Omental fat pad (tissue), 4 donors: ENCODE measurements around the gene CACNB2. TPM values are rescaled to one million over a fixed set of nuclear protein-coding genes. Genes with fewer than 3 reads are reported as not detected.

ENCODE experiments used
- ATAC-seq: fragments of 150-250 bp; one replicate; pipeline ENCODE4 v1.9.1; 2016; ENCODE audit warnings: mild to moderate bottlenecking, moderate library complexity; ENCODE audit not compliant: low FRiP score
- DNase-seq: peaks from one replicate; pipeline ENCODE4 v3.0.0-alpha.2; 2019; ENCODE audit warnings: low spot score
- total RNA-seq, 4 donors: library from RNA; depleted of rRNA; stranded (reverse); fragments of >200 nt; gene quantifications; one replicate each; pipeline ENCODE4 v1.1.0, GENCODE V29; 2016
- TF ChIP-seq, protein P1 (sequence below), 3 donors: fragments of 450-650 bp; IDR thresholded peaks; one replicate each; pipeline ENCODE4 v1.5.1; 2016 to 2017; ENCODE audit warnings: antibody characterized with exemption in 3 of 3, mild to moderate bottlenecking in 3 of 3, moderate library complexity in 2 of 3

Gene CACNB2
- total RNA-seq, 4 donors from 2014 or later = 2.0 to 12.1 (median 6.1) TPM

DNA sequence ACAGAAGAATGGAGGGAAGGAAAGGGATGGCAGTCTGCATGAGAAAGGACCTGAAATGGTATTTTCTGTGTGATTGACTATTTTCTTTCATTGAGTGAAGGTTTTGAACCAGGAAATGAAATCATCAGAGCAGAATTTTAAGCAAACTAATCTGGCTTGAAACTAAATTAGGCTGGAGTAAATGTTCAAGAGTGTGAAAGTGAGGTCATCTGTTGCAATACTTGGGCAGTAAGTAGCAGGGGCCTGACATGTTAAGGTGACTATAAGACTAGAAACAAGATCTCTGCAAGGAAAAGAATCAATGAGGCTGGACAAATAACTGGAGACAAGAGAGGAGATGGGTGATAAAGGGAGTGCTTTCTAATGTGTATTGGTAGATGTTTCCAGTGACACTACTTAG is 306.0 kb downstream of the CACNB2 start:
- DNase-seq (no peak), ATAC-seq (no peak)
- TF ChIP-seq, protein P1, sequence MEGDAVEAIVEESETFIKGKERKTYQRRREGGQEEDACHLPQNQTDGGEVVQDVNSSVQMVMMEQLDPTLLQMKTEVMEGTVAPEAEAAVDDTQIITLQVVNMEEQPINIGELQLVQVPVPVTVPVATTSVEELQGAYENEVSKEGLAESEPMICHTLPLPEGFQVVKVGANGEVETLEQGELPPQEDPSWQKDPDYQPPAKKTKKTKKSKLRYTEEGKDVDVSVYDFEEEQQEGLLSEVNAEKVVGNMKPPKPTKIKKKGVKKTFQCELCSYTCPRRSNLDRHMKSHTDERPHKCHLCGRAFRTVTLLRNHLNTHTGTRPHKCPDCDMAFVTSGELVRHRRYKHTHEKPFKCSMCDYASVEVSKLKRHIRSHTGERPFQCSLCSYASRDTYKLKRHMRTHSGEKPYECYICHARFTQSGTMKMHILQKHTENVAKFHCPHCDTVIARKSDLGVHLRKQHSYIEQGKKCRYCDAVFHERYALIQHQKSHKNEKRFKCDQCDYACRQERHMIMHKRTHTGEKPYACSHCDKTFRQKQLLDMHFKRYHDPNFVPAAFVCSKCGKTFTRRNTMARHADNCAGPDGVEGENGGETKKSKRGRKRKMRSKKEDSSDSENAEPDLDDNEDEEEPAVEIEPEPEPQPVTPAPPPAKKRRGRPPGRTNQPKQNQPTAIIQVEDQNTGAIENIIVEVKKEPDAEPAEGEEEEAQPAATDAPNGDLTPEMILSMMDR (IDR thresholded peaks at IDR 0.05) = no peak

DNA sequence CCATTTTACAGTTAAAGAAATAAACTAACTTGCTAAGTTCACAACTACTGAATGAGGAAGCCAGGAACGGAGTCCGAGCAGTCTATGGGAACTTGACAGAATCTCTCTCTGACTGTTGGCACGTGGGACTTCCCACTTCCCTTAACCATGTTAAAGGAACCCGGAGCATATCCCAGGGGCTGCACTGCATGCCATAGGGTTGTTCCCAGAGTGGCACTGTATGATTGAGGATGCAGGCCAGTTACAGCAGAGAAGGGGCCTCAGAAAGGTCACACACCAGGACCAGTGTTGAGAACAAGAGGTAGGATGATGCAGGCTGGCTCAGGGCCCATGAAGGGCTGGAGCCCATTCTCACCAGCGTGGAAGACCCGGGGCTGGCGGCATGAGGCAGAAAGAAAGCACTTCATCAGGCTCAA is 309.4 kb downstream of the CACNB2 start:
- DNase-seq (no peak), ATAC-seq (no peak)
- TF ChIP-seq, protein P1 (IDR thresholded peaks at IDR 0.05) = no peak

DNA sequence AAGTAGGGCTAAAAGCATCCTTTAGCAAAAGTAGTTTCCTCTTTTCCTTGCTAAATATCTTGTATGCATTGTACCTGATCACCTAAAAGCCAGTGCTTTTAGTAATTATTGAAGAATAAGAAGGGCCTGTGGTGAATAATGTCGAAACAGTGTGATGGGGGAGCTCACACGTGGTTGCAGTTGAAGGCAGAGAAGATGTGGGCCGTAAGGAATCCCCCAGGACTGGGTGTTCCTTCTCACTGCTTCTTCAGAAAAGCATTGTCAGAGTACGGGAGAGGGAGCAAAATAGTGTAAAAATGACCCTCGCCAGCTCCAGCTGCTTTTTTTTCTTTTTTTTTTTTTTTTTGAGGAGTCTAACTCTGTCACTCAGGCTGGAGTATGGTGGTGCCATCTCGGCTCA is 310.1 kb downstream of the CACNB2 start:
- no peak for ATAC-seq

DNA sequence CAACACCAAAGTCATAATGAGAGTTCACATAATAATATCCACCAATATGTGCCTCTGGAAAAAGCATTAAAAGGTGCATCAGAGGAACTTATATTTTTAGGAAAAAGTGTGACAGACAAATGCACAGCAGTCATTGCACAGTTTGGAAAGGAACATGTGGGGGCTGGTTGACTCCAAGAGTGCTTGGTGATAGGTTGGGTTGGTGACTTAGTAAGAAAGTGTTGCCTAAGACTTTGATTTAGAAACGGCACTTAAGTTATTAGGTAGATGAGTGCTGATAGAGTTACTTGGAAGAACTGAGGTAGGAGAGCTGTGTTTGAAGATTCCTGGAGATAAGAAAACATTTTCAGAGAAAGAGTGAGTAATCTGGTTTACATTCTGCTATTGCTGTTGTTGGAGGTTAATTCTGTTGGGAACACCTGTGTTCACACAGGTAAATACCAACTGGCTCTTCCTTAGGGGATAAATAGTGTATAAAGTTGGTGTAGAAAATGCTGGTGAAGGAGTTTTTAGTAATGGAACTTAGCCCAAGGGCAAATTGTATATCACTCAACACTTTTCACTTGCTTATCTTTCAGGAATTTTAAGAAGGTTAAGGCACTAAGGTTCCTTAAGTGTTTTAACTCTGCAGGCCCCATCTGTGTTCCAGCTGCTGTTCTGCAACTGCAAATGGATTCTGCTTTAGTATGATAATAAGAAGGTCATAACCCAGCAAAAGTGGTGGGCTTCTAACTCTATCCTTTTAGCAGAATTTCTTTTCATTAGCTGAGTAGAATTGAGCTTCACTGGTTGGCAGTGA is 315.1 kb downstream of the CACNB2 start:
- TF ChIP-seq, protein P1 (IDR thresholded peaks at IDR 0.05) = no peak
- ATAC-seq = no peak
- DNase-seq = no peak

More for the DNA sequence above, 310.1 kb downstream of the CACNB2 start:
- TF ChIP-seq, protein P1 (IDR thresholded peaks at IDR 0.05) = no peak
- no peak for DNase-seq

DNA sequence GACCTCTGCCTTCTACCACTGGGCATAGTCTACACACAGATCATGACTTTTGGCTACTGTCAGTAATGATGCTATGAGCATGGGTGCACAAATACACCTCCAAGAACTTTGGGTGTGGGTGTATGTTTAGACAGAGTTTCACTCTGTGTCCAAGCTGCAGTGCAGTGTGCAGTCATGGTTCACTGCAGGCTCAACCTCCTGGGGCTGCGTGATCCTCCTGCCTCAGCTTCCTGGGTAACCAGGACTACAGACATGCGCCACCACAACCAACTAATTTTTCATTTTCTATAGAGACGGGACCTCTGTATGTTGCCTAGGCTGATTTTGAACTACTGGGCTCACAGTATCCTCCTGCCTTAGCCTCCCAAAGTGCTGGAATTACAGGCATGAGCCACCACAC is 316.8 kb downstream of the CACNB2 start:
- DNase-seq (no peak), ATAC-seq (no peak)
- TF ChIP-seq, protein P1 (IDR thresholded peaks at IDR 0.05) = no peak

DNA sequence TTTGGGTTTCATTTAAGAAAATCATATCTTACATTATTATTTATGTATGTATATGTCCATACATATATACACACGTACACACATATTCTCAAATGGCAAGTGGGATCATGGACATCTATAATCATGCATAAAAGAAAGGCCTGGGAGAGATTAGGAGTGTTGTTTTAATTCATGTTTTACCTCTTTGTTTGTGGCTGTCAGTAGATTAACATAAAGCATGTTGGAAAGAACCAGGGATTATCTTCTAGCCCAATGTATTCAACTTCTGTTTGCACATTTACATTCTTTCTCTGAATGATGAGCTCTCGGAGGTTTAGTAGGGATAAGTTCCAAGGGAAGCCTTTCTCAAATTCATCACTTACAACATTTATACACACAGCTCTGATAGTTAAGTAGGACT is 319.8 kb downstream of the CACNB2 start:
- ATAC-seq (no peak), DNase-seq (no peak)
- TF ChIP-seq, protein P1 (IDR thresholded peaks at IDR 0.05) = no peak

DNA sequence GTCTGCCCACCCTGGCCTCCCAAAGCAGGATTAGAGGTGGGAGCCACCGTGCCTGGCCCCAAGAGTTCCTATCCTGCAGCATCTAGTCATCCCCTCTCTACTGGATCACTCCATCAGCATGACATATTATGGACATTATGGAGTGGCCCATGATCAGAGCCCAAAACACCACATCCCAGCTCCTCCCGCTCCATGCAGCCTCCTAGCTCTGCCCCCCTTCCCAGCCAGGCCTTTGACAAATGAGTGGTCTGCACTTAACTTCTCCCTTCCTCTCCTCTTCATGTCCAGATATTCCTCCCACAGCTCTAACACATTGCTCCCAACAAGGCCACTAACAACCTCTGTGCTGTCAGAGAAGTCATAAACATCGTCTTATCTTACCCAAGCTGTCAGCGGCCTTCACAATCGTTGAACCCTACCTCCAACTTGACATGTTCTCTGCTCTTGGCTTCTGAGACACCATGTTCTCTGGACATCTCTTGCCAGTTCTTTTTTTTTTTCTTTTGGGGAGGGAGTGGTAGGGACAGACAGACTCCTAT is 323.5 kb downstream of the CACNB2 start:
- DNase-seq (no peak), ATAC-seq (no peak)
- TF ChIP-seq, protein P1 (IDR thresholded peaks at IDR 0.05) = no peak
